HepG2 (cell line): ENCODE results near the gene PCNX1.

Experiments used
- NRL ChIP-seq: sonication (generic); formaldehyde crosslinking; IDR thresholded peaks from 2 replicates; pipeline ENCODE4 v1.5.0; 2020; ENCODE audit warnings: missing genetic modification reagents, mild to moderate bottlenecking, moderate library complexity, borderline replicate concordance
- ZNF501 ChIP-seq: sonication (generic); formaldehyde crosslinking; IDR thresholded peaks from 2 replicates; pipeline ENCODE4 v1.5.1; 2020; ENCODE audit warnings: mild to moderate bottlenecking, moderate library complexity, missing genetic modification reagents

DNA sequence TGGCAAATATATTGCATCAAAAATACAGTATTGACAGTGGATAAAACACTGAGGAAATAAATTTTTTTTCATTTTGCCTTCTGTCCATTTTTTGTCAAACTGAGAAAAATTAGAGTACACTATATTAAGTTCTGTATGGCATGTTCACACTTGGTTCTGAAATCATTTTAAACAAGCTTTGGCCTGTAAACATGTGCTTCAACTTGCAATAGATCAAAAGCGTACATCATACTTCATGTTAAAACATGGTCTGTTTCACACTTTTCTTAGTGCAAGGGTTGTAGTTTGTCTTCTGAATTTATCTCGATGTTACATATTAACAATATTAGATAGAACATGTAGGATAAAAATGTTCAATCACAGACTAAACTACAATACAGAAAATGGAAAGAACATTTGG, 208.0 kb downstream of the PCNX1 start:
- TF ChIP-seq ZNF501 (CRISPR knock-in tag) (no peak), NRL (CRISPR knock-in tag) (no peak)
